GM12878 (cell line): ENCODE data around the gene CCR5. TPM values are rescaled to one million over a fixed set of nuclear protein-coding genes. Genes with fewer than 3 reads are reported as not detected.

Experiments
- ATAC-seq: fragments of 200-7000 bp; cut with Tn5 transposase; 3 replicates; pipeline ENCODE4 v1.9.1; 2020; ENCODE audit warnings: mild to moderate bottlenecking, moderate library complexity
- BruUV-seq: library from RNA; stranded (reverse); fragments of 400-500 nt; replicated peaks from 2 replicates; lab custom pipeline; 2021; lab: Mats Ljungman, UMichigan
- CTCF ChIA-PET: fragments of 300-600 bp; sonication (Branson Sonifier 250); formaldehyde crosslinking; extraction: SDS; loops from one replicate; lab custom pipeline; 2021; ENCODE audit warnings: inconsistent platforms; lab: Yijun Ruan, JAX
- POLR2A ChIA-PET: fragments of 350-600 bp; formaldehyde crosslinking; extraction: SDS; loops from one replicate; lab custom pipeline; 2021; ENCODE audit warnings: inconsistent platforms; lab: Charles Lee
- RAD21 ChIA-PET: fragments of 300-600 bp; sonication (Branson Sonifier 250); formaldehyde crosslinking; loops from one replicate; lab custom pipeline; 2023; ENCODE audit warnings: antibody characterized with exemption; ENCODE audit not compliant: unreplicated experiment; lab: Charles Lee
- SMC1A ChIA-PET: fragments of 300-600 bp; sonication (Branson Sonifier 250); formaldehyde crosslinking; loops from one replicate; lab custom pipeline; 2023; ENCODE audit not compliant: unreplicated experiment, uncharacterized antibody; lab: Charles Lee
- DNase-seq: peaks from one replicate; pipeline ENCODE4 v3.0.0-alpha.2; 2011; ENCODE audit warnings: low read depth, low spot score
- FAIRE-seq: peaks from 3 replicates; lab custom pipeline; 2011; peaks lifted over from hg19 to GRCh38; lab: Jason Lieb, UNC
- H2AFZ ChIP-seq: 2 replicates; pipeline ENCODE4 v1.6.0; 2011; ENCODE audit warnings: low read depth, low read length, control low read depth; ENCODE audit not compliant: control insufficient read depth
- H3K27ac ChIP-seq: 2 replicates; pipeline ENCODE4 v1.5.1; 2011; ENCODE audit warnings: control low read depth; ENCODE audit not compliant: control insufficient read depth, insufficient read depth
- H3K27me3 ChIP-seq, 2 experiments: replicated peaks in 1 of 2; 2 replicates each; pipeline versions ENCODE4 v1.6.0 to v1.6.1; 2011; ENCODE audit warnings: low read length in 1 of 2; ENCODE audit not compliant: control insufficient read depth in 2 of 2, insufficient read depth in 2 of 2
- H3K36me3 ChIP-seq, 2 experiments: 2 replicates each; pipeline ENCODE4 v1.5.1; 2011; ENCODE audit warnings: low read length in 1 of 2; ENCODE audit not compliant: control insufficient read depth in 2 of 2, insufficient read depth in 2 of 2
- H3K4me1 ChIP-seq: 2 replicates; pipeline ENCODE4 v1.6.1; 2011; ENCODE audit warnings: mild to moderate bottlenecking, low read length, moderate library complexity, mixed read lengths; ENCODE audit not compliant: control insufficient read depth, insufficient read depth
- H3K4me2 ChIP-seq: 2 replicates; pipeline ENCODE4 v1.6.0; 2011; ENCODE audit warnings: control low read depth; ENCODE audit not compliant: control insufficient read depth, insufficient read depth
- H3K4me3 ChIP-seq: fragments of 200-600 bp; sonication (generic); 2 replicates; pipeline ENCODE4 v1.5.1; 2016
- H3K79me2 ChIP-seq: 2 replicates; pipeline ENCODE4 v1.6.0; 2011; ENCODE audit warnings: low read length; ENCODE audit not compliant: control insufficient read depth, insufficient read depth
- H3K9ac ChIP-seq: 2 replicates; pipeline ENCODE4 v1.8.0; 2011; ENCODE audit warnings: low read length, control low read depth, mixed read lengths; ENCODE audit not compliant: control insufficient read depth, insufficient read depth
- H3K9me3 ChIP-seq: replicated peaks from 3 replicates; pipeline ENCODE4 v1.5.1; 2011; ENCODE audit warnings: mild to moderate bottlenecking, low read length; ENCODE audit not compliant: control insufficient read depth, insufficient read depth
- H4K20me1 ChIP-seq: 2 replicates; pipeline ENCODE4 v1.6.0; 2011; ENCODE audit not compliant: control insufficient read depth, insufficient read depth
- HDGF ChIP-seq: fragments of 450-650 bp; IDR thresholded peaks from 2 replicates; pipeline ENCODE4 v1.6.1; 2016; ENCODE audit warnings: antibody characterized with exemption
- KLF5 ChIP-seq: fragments of 450-650 bp; IDR thresholded peaks from 2 replicates; pipeline ENCODE4 v1.6.1; 2014; ENCODE audit warnings: mild to moderate bottlenecking; ENCODE audit not compliant: partially characterized antibody
- LARP7 ChIP-seq: fragments of 450-650 bp; IDR thresholded peaks from 2 replicates; pipeline ENCODE4 v1.6.1; 2017; ENCODE audit warnings: mild to moderate bottlenecking
- MEF2B ChIP-seq: fragments of 450-650 bp; IDR thresholded peaks from 2 replicates; pipeline ENCODE4 v1.6.1; 2018; ENCODE audit warnings: mild to moderate bottlenecking, moderate library complexity; ENCODE audit not compliant: partially characterized antibody, poor library complexity, severe bottlenecking
- POLR2A ChIP-seq: IDR thresholded peaks from 2 replicates; pipeline ENCODE4 v1.6.1; 2011; ENCODE audit warnings: low read depth, mild to moderate bottlenecking, low read length
- POU2F2 ChIP-seq: IDR thresholded peaks from 3 replicates; pipeline ENCODE4 v1.6.1; 2011; ENCODE audit warnings: low read depth, mild to moderate bottlenecking, low read length, borderline replicate concordance
- SUPT20H ChIP-seq: IDR thresholded peaks from 2 replicates; pipeline ENCODE4 v1.6.1; 2011; ENCODE audit warnings: low read depth, mild to moderate bottlenecking, low read length, moderate library complexity, borderline replicate concordance; ENCODE audit not compliant: control insufficient read depth
- TAF1 ChIP-seq: IDR thresholded peaks from 2 replicates; pipeline ENCODE4 v1.6.1; 2011; ENCODE audit warnings: mild to moderate bottlenecking, low read depth, low read length, borderline replicate concordance
- ZNF24 ChIP-seq: fragments of 450-650 bp; IDR thresholded peaks from 2 replicates; pipeline ENCODE4 v1.6.1; 2017; ENCODE audit warnings: antibody characterized with exemption, mild to moderate bottlenecking
- ZNF274 ChIP-seq: IDR thresholded peaks from one replicate; pipeline ENCODE4 v1.8.0; 2011; ENCODE audit not compliant: insufficient read length, insufficient read depth
- ZNF622 ChIP-seq: fragments of 450-650 bp; IDR thresholded peaks from 2 replicates; pipeline ENCODE4 v1.6.1; 2017; ENCODE audit warnings: mild to moderate bottlenecking, inconsistent platforms
- WGBS: methylation state at CpG from one replicate; pipeline ENCODE4 v1.1.6; 2016; ENCODE audit warnings: low lambda C conversion rate; ENCODE audit not compliant: insufficient replicate concordance, insufficient coverage; ENCODE audit errors: missing lambda C conversion rate; 5-methylcytosine and 5-hydroxymethylcytosine counted together
- in situ Hi-C: fragments of 300-500 bp; cut with MboI; formaldehyde crosslinking; loops from 9 replicates; pipeline ENCODE4 v1.14.3; 2018; ENCODE audit warnings: mixed read lengths
- intact Hi-C: fragments of 100-400 bp; cut with micrococcal nuclease; formaldehyde crosslinking; loops from one replicate; pipeline ENCODE4 v1.14.2; 2022; ENCODE audit not compliant: unreplicated experiment
- polyA plus RNA-seq, 11 experiments: library from polyadenylated mRNA; depleted of rRNA in 4 of 11; unstranded in 6 of 11; stranded (reverse) in 5 of 11; fragments of >200 nt; fragmentation: Nextera tagmentation in 4 of 11; fragmentation: Illumina TruSeq in 1 of 11; extraction: Ambion mirVana in 4 of 11; extraction: Trizol in 1 of 11; gene quantifications; 1 replicate in 1 of 11; 2 replicates in 10 of 11; pipeline versions ENCODE4 v1.2.1 to v1.2.3, GENCODE V29; 2011 to 2016; ENCODE audit warnings: inconsistent platforms in 2 of 11, missing spikeins in 2 of 11, low read depth in 1 of 11
- total RNA-seq, 4 experiments: library from RNA; depleted of rRNA in 3 of 4; stranded (reverse); fragments of >200 nt in 3 of 4; fragmentation: Illumina TruSeq in 1 of 4; extraction: Trizol in 1 of 4; gene quantifications; 2 replicates each; pipeline versions ENCODE4 v1.2.1 to v1.2.3, GENCODE V29; 2013 to 2021
- TF ChIP-seq, protein P1 (sequence below): fragments of 450-650 bp; formaldehyde crosslinking; IDR thresholded peaks from 2 replicates; pipeline ENCODE4 v1.5.0; 2022; ENCODE audit warnings: mild to moderate bottlenecking, missing genetic modification characterization
- TF ChIP-seq, protein P2 (sequence below): IDR thresholded peaks from 2 replicates; pipeline ENCODE4 v1.6.1; 2012; ENCODE audit warnings: low read depth, low read length, improper control_type of control experiment

The CCR5 gene
- total and polyA plus RNA-seq, 10 of the 15 experiments (the other 5 are each of a cell fraction or from before 2014, with no cell fraction given), result 0.17 to 1.6 (median 0.82) TPM; not detected in 1

DNA sequence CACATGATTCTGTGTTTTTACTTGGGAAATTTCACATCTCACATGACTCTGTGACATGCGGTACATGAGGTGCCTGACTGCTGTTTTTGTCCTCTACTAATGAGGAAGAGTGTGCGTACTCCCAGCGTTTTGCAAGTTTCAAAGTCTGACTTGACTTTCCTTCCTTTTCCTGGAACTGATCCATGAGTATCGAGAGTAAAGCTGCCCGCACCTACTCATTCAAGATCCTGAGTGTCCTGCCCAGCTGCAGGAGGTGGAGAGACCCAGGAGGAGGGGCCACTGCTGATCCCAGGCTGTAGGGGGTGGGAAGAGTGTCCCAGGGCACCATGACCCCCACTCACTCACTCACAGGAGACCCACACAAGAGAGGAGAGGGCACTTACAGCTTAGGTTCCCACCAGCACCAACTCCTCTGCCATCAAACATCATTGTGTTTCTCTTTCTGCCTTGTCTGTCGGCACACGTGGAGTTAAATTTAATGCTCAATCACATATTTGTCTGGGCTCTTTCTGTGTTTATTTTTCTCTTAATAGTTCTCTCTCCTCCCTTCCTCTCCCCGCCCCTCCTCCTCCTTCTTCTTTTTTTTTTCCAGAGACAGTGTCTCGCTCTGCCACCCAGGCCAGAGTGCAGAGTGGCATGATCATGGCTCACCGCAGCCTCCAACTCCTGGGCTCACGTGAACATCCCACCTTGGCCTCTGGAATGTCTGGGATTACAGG is 34.7 kb downstream of the CCR5 start:
- Histone ChIP-seq H3K4me1 (peaks cover 11% of the 10 kb centered on the region), H3K36me3 (no peaks in the 10 kb centered on the region), H3K27me3 (no peaks in the 10 kb centered on the region), H3K9ac (no peak overlapping the region), H3K4me3 (no peak overlapping the region), H3K9me3 (no peaks in the 10 kb centered on the region; the same call in 2 of the 3 replicates), H3K79me2 (no peaks in the 10 kb centered on the region), H3K4me2 (no peak overlapping the region), H4K20me1 (no peaks in the 10 kb centered on the region), H3K27ac (no peak overlapping the region), H2AFZ (no peak overlapping the region)
- 74% methylated on average over 11 of the region's 11 CpGs for WGBS
- ChIA-PET POLR2A (no interaction called here), CTCF (interaction anchor here (1.1 kb wide), 1 partner anchor 30 kb away, joined by 3 read pairs; no protein-coding TSS in a partner anchor), RAD21 (no interaction called here), SMC1A (interaction anchor here (1.1 kb wide), 1 partner anchor 27 kb away, joined by 4 read pairs; no protein-coding TSS in a partner anchor)
- TF ChIP-seq LARP7 (no peak), SUPT20H (no peak), ZNF622 (no peak), ZNF24 (no peak), HDGF (no peak), TAF1 (no peak), ZNF274 (no peak), POU2F2 (no peak), MEF2B (no peak), POLR2A (no peak), KLF5 (no peak)
- TF ChIP-seq, protein P1, sequence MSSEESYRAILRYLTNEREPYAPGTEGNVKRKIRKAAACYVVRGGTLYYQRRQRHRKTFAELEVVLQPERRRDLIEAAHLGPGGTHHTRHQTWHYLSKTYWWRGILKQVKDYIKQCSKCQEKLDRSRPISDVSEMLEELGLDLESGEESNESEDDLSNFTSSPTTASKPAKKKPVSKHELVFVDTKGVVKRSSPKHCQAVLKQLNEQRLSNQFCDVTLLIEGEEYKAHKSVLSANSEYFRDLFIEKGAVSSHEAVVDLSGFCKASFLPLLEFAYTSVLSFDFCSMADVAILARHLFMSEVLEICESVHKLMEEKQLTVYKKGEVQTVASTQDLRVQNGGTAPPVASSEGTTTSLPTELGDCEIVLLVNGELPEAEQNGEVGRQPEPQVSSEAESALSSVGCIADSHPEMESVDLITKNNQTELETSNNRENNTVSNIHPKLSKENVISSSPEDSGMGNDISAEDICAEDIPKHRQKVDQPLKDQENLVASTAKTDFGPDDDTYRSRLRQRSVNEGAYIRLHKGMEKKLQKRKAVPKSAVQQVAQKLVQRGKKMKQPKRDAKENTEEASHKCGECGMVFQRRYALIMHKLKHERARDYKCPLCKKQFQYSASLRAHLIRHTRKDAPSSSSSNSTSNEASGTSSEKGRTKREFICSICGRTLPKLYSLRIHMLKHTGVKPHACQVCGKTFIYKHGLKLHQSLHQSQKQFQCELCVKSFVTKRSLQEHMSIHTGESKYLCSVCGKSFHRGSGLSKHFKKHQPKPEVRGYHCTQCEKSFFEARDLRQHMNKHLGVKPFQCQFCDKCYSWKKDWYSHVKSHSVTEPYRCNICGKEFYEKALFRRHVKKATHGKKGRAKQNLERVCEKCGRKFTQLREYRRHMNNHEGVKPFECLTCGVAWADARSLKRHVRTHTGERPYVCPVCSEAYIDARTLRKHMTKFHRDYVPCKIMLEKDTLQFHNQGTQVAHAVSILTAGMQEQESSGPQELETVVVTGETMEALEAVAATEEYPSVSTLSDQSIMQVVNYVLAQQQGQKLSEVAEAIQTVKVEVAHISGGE, result no peak
- TF ChIP-seq, protein P2, sequence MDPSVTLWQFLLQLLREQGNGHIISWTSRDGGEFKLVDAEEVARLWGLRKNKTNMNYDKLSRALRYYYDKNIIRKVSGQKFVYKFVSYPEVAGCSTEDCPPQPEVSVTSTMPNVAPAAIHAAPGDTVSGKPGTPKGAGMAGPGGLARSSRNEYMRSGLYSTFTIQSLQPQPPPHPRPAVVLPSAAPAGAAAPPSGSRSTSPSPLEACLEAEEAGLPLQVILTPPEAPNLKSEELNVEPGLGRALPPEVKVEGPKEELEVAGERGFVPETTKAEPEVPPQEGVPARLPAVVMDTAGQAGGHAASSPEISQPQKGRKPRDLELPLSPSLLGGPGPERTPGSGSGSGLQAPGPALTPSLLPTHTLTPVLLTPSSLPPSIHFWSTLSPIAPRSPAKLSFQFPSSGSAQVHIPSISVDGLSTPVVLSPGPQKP, result no peak
- ATAC-seq (no peak), FAIRE-seq (no peak), DNase-seq (no peak)
- intact Hi-C loops (no loop called here), in situ Hi-C loops (no loop called here)
- BruUV-seq, result no TSS peak
